ENCODE data around the gene SETD4.

The SETD4 gene

DNA sequence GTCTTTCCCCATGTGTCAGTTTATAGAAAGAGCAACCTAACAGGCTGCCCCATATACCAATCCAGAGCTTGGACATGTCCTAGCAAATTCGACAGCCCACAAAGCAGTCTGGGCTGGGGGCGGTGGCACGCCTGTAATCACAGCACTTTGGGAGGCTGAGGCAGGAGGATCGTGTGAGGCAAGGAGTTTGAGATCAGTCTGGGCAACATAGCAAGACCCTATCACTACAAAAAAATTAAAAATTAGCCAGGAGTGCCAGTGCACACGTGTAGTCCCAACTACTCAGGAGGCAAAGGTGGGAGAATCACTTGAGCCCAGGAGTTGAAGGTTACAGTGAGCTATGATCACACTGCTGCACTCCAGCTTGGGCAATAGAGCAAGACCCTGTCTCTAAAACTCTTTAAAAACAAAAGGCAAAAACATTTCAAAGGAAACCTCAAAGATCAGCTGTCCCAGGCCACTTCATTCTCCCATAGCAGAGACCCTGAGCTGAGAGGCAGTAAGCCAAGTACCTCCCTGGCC lies 54.4 kb downstream of the SETD4 start:
- DNase-seq (ENCODE audit: low spot score), result no peak

DNA sequence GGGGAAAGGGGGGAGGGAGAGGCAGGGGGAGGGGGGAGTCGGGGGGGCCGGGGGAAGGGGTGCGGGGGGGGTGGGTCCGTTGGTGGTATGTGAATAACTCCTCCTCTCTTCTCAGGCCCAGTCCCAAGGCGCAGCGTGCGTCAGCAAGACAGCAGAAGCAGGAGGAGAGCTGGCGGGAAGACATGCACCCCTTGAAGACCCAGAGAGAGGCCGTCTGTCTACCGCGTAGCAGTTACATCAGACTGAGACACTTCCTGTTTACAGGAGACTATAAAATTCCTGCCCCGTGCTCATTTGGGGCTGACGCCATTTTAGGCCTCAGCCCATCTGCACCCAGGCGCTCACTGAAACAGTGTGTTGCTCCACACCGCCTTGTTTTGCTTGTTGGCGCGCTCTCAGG lies 55.3 kb downstream of the SETD4 start:
- DNase-seq (ENCODE audit: low spot score), result no peak

DNA sequence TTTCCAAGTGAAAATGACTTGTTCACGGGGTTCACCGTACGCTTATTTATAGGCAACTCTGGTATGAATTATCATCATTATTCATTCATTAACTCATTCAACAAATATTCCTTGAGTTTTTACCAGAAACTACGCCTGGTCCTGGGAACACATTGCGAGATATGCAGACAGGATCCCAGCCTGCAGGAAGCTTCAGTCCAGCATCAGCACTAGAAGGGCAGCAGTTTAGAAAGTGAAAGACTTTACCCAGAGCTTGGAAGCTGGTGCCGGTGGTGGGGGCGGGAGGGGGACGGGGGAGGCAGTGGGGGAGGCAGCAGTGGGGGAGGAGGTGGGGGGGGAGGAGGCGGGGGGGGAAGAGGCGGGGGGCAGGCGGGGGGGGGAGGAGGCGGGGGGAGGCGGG lies 55.9 kb downstream of the SETD4 start:
- no peak for DNase-seq (ENCODE audit: low spot score)

DNA sequence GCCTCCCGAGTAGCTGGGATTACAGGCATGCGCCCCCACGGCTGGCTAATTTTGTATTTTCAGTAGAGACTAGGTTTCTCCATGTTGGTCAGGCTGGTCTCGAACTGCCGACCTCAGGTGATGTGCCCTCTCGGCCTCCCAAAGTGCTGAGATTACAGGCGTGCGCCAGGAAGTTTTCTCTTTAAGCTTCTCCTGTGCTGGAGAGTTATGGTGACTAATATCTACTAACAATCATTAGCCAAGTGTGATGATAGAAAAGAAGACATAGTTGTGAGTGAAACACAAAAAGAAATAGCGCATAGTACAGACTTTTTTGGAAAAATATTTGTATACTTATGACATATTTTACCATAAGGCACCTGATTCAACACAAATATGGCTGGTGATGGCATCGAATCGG lies 56.5 kb downstream of the SETD4 start:
- DNase-seq (ENCODE audit: low spot score), result no peak

DNA sequence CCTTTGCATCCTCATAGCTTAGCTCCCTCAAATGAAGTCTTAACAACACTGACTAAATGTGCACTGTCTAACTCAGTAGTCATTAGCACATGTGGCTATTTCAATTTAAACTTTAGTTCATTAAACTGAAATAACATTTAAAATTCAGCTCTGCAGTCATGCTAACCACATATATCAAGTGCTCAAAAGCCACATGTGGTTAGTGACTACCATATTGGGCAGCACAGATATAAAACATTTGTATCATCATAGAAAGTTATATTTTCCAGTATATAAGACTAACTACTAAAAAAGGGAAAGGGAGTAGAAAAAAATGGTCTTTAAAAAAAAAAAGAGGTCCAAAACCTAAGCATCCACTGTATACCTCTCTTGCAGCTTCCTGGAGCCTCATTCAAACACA lies 64.1 kb downstream of the SETD4 start:
- DNase-seq (ENCODE audit: low spot score), result no peak

DNA sequence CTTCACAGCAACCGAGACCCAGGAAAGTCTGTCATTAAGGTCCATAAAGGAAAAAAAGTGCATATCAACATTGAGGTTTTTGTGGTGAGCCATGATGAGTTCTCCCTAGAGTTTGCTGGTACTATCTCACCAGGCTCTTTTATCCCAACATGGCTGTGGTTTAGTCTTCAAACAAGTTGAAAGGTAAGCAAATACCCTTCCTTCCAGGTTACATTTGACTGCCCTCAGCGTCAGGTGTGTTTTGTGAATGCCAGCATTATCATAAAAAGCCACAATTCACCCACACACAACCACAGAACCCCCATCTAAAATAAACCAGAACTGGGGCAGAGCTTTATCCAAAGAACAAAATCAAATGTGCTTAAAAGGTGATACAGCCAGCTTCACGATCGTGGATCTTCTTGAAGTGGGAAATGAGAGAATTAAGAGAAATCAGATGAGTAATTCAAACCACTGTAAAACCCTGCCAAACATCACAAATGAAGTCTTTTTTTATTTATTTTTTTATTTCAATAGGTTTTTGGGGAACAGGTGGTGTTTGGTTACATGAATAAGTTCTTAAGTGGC lies 64.7 kb downstream of the SETD4 start:
- DNase-seq (ENCODE audit: low spot score), result no peak

DNA sequence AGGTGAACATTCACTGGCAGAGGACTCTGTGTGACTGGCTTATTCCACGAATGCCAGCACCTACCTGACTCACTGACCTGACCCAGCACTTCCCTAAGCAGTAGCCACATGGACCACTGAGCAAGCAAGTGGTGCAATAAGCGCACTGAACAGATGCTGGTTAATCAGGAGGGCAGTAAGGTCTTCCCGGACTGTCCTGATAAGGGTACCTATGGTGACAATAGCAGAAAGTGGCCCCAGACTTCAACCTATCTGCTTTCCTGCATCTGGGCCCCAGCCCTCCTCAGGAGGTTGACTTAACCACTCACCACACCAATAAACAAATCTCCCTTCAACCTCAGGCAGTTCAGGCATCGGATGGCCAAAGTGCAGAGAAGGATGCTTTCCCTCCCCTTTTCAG lies 65.7 kb downstream of the SETD4 start:
- DNase-seq (ENCODE audit: low spot score), result no peak

DNA sequence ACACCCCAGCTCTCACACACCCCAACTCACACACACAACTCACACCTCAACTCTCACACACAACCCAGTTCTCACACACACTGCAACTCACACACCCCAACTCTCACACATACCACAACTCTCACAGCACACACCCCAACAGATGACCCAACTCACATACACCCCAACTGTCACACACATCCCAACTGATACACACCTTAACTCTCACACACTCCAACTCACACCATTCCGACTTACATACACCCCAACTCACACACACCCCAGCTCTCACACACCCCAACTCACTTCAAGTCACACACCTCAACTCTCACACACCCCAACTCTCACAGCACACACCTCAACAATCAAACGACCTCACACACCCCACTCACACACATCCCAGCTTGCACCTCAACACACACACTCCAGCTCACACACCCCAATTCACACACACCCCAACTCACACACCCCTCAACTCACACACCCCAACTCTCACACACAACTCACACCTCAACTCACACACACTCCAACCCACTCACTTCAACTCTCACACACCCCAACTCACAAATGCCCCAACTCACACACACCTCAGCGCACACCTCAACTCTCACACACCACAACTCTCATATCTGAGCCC lies 66.3 kb downstream of the SETD4 start:
- no peak for DNase-seq (ENCODE audit: low spot score)

DNA sequence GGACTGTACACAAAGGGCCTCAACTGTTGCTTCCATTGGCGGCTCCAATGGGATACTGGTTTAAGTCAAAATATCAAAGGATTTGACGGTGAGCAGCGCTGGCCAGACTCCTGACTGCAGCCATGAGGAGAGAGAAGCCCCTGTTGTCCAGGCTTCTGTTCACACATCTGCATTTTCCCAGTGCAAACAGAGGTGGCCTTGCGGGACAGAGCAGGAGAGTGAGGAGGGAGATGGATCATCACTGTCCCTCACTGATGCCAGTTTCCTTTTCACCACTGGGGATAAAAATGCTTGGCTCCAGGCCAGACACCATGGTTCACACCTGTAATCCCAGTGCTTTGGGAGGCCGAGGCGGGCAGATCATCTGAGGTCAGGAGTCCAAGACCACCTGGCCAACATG lies 69.2 kb downstream of the SETD4 start:
- no peak for DNase-seq (ENCODE audit: low spot score)

DNA sequence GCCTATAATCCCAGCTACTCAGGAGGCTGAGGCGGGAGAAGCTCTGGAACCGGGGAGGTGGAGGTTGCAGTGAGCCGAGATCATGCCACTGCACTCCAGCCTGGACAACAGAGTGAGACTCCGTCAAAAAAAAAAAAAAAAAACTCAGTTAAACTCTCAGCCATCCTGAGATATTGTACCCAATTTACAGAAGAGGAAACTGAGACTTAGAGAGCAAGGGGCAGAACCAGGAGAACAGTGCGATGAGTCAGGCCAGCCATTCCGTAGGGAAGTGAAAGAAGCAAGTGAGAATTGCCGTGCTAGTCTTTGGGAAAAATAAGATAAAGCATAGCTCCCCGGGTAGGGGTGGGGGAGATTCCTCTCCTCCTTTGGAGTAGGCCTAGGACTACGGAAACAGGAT lies 69.7 kb downstream of the SETD4 start:
- no peak for DNase-seq (ENCODE audit: low spot score)

DNA sequence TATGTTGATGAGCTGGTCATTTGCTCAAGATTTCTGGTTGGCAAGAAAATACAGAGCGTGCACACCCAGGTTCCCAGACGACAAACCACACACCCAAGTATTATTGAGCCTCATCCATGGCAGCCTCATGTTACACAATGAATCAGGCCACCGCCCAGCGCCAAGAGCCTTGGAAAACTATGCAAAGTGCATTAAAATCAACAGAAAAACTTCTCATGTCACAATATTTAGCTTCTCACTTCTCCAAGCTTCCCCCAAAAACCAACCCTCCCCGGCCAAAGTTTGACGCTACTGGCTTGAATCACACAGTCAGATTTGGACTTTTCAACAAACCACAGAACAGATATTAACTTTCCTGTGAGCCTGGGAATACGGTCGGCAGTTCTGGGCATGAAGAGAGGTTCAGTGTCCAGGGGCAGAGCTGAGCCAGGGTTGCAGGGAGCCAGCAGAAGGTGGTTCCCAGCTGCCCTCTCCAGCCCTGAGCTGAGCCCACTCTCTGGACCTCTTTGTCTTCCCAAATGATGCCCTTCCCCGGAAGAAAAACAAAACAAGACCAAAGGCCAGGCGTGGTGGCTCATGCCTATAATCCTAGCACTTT lies 71.1 kb downstream of the SETD4 start:
- no peak for DNase-seq (ENCODE audit: low spot score)

DNA sequence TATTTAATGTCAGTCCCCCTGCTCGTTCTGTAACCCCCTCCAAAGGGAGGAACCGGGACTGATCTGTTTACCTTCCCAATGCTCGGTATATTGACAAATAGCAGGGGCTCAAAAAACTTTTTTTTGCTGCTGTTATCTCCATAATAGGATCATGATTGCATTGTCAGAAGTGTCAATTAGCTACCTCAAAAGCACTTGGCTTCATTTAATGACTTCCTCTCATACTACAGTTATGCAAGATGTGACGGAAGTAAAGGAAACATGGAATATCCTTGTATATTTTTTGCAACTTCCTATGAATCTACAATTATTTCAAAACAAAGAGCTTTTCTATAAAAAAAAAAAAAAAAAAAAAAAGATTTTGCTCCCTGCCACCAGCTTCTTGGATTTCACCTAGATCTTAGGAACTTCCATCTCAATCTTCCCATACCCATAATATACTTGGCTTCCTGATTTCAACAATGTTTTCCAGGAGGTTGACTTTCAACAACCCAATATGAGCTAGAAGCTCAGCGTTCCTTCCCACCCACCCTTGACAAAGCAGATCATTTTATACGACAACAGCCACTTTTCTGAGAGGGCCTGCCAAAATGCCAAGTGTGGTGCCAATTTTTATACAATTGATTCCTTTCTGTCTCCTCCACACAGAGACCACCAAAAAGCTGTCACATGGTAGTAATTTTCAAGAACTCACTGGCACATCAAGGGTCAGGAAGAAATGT lies 71.7 kb downstream of the SETD4 start:
- no peak for DNase-seq (ENCODE audit: low spot score)

DNA sequence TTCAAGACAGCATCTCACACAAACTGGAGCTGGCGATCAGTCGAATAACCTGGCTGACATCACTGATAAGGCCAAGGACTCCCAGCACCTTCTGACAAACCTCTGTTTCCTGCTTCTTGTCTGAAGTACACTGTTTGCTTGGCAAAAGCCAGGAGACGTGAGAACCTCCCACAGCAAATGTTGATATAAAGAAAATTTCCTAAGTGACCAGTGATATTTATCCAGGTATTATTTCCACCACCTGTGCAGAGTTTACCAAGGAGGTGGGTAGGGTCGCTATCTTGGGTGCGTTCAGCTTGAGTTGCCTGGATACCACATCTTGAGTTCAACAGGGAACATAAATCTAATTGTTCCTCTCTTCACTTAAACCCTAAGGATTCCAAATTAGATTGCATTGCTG lies 72.9 kb downstream of the SETD4 start:
- no peak for DNase-seq (ENCODE audit: low spot score)

DNA sequence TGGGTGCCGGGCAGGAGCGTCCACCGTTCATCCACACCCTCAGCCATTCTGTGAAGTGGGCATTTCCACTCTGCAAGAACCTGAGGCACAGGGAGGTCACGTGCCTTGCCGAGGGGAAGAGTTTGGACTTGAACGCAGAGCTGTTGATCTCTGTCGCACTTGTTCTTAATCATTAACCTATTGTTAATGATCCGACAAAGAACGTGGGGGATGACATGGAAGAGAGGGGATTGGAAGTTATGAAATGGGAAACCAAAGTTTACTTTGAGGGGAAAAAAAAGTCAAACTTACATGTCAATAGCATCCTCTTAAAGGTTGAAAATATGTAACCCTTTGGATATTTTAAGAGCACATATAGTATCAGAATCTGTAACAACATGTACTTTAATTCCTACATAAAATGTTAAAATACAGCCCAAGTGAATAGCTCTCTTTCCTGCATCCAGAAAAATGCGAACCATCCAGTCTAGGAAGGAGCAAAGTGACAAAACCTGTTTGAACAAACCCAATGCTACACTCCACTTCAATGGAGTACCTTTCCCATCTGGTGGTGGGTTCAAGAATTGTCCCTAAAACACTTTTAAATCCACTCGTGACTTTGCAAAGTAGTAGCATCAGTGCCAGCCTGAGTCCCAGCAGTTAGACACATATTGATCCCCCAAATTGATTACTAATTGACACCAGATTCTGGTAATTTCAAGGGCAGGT lies 75.5 kb downstream of the SETD4 start:
- DNase-seq (ENCODE audit: low spot score), result no peak

Data from D341Med (cell line).